ENCODE data around the gene EZH1. TPM values are rescaled to one million over a fixed set of nuclear protein-coding genes. Genes with fewer than 3 reads are reported as not detected.
A peak's percentile ranks its signal among the peaks of the same experiment; 100 is the strongest.

EZH1 gene
- total RNA-seq, 1 experiment from 2014 or later: 22.8 TPM

GRCh38 chr17:42659079-42659931 lies 85.5 kb downstream of the EZH1 start, which contains the start of gene TUBG2:
TUBG2 (plus strand) TSS chr17:42659284; CDS start chr17:42659504, 220 bp downstream.
- DNase-seq: peak; percentile 70 to 92
- Histone ChIP-seq H3K4me2 (peak within 1 kb of the TSS; percentile 100), H3K79me2 (ENCODE audit: low read depth) (no peaks in the 10 kb centered on the region), H3K9me2 (ENCODE audit: insufficient read depth) (no peaks in the 10 kb centered on the region), H3K36me3 (ENCODE audit: low read depth) (no peaks in the 10 kb centered on the region), H3K9me3 (ENCODE audit: insufficient read depth, low read depth) (no peaks in the 10 kb centered on the region), H3K27ac (peak within 1 kb of the TSS; percentile 49), H2AFZ (peak within 1 kb of the TSS; percentile 79), H4K20me1 (ENCODE audit: insufficient read depth) (no peaks in the 10 kb centered on the region), H3K4me1 (replicated peaks; ENCODE audit: insufficient read depth) (peaks cover 41% of the 10 kb centered on the region), H3F3A (ENCODE audit: insufficient read depth, low read depth) (peaks cover 47% of the 10 kb centered on the region), H3K27me3 (ENCODE audit: insufficient read depth, low read depth) (no peaks in the 10 kb centered on the region), H3K4me3 (peak within 1 kb of the TSS; percentile 70)
- ChIA-PET POLR2A (ENCODE audit: unreplicated experiment) (interaction anchor here (0.7 kb wide), 1 partner anchor 14 kb away, joined by 5 read pairs; no protein-coding TSS in a partner anchor), CTCF (interaction anchor here (0.7 kb wide), 1 partner anchor 14 kb away, joined by 9 read pairs; no protein-coding TSS in a partner anchor)
- TF ChIP-seq CTCF (conservative IDR thresholded peaks at IDR 0.05) (no peak), EZH2 (IDR thresholded peaks at IDR 0.05; ENCODE audit: low read depth) (no peak)
- intact Hi-C loops (cut with micrococcal nuclease; ENCODE audit: unreplicated experiment): loop anchor here (5.0 kb wide), 1 partner anchor 37 kb away; no protein-coding TSS in a partner anchor
- BruUV-seq (replicated peaks): no TSS peak

DNA sequence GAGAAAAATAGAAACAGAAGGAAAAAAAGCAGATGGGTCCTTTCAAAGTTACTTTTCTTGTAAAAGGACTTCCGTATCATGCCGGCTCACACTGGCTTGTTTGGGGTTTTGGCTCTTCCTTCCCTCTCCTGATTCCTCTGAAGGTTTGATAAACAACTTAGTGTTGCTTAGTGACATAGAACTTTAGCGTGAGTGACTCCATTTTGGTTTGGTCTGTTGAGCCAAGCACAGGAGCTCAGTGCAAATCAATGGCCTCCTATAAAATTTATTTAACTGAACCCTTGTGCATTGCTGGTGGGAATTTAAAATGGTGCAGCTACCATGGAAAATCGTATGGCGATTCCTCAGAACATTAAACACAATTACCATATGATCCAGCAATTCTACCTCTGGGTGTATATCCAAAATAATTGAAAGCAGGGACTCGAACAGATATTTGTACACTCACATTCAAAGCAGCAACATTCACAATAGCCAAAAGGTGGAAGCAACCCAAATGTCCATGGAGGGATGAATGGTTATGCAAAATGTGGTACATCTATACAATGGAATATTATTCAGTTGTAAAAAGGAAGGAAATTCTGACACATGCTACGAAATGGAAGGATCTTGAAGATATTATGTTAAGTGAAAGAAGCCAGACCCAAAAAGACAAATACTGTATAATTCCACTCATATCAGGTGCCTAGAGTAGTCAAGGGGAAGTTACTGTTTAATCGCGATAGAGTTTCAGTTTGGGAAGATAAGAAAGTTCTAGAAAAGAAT lies 86.8 kb downstream of the EZH1 start:
- peaks cover 41% of the 10 kb centered on the region for H3K4me1 ChIP-seq (replicated peaks; ENCODE audit: insufficient read depth)
- ChIA-PET POLR2A (ENCODE audit: unreplicated experiment) (no interaction called here), CTCF (interaction anchor here (0.7 kb wide), 1 partner anchor 11 kb away, joined by 10 read pairs; no protein-coding TSS in a partner anchor)
- no peak overlapping the region; the same call in 1 of the 2 replicates for H2AFZ ChIP-seq
- no TSS peak for BruUV-seq (replicated peaks)
- no peaks in the 10 kb centered on the region for H3K36me3 ChIP-seq (ENCODE audit: low read depth)
- no peaks in the 10 kb centered on the region for H3K79me2 ChIP-seq (ENCODE audit: low read depth)
- H3F3A ChIP-seq (ENCODE audit: insufficient read depth, low read depth): peaks cover 47% of the 10 kb centered on the region
- intact Hi-C loops (cut with micrococcal nuclease; ENCODE audit: unreplicated experiment): loop anchor here (5.0 kb wide), 1 partner anchor 36 kb away; no protein-coding TSS in a partner anchor
- H3K4me2 ChIP-seq: peak overlapping the region; percentile 100; the same call in 1 of the 2 replicates
- no peaks in the 10 kb centered on the region for H4K20me1 ChIP-seq (ENCODE audit: insufficient read depth)
- H3K9me2 ChIP-seq (ENCODE audit: insufficient read depth): no peaks in the 10 kb centered on the region
- no peak for TF ChIP-seq EZH2 (IDR thresholded peaks at IDR 0.05; ENCODE audit: low read depth)
- no peak for TF ChIP-seq CTCF (conservative IDR thresholded peaks at IDR 0.05)
- no peaks in the 10 kb centered on the region for H3K9me3 ChIP-seq (ENCODE audit: insufficient read depth, low read depth)
- no peak overlapping the region for H3K27ac ChIP-seq
- no peak for DNase-seq
- no peaks in the 10 kb centered on the region for H3K27me3 ChIP-seq (ENCODE audit: insufficient read depth, low read depth)
- H3K4me3 ChIP-seq: peak overlapping the region; percentile 70

DNA sequence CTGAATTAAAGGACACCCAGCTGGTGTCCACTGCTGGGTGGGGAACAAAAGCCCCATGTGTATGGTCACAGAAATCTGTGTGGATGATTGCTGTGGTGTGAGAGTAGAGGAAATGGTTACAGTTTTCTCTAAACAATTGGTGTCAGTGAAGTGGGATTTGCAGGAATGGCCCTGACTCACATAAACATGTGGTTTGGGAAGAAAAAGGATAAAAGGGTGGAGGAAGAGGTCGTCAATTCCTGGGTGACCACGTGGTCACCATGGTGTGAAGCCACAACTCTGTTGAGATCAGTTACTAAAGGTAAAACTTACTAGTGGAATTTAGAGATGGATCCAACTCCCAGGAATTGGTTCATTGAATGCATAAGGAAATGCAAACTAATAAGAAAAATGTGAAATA lies 89.3 kb downstream of the EZH1 start:
- no peaks in the 10 kb centered on the region for H3K9me2 ChIP-seq (ENCODE audit: insufficient read depth)
- DNase-seq: no peak
- H3F3A ChIP-seq (ENCODE audit: insufficient read depth, low read depth): peaks cover 38% of the 10 kb centered on the region
- peak overlapping the region; percentile 77 for H3K27ac ChIP-seq
- no peak overlapping the region for H3K4me3 ChIP-seq
- H3K27me3 ChIP-seq (ENCODE audit: insufficient read depth, low read depth): no peaks in the 10 kb centered on the region
- H3K4me2 ChIP-seq: peak overlapping the region; percentile 23; the same call in 1 of the 2 replicates
- H2AFZ ChIP-seq: no peak overlapping the region
- no peaks in the 10 kb centered on the region for H3K79me2 ChIP-seq (ENCODE audit: low read depth)
- no peaks in the 10 kb centered on the region for H3K9me3 ChIP-seq (ENCODE audit: insufficient read depth, low read depth)
- no peak for TF ChIP-seq CTCF (conservative IDR thresholded peaks at IDR 0.05)
- no peak for TF ChIP-seq EZH2 (IDR thresholded peaks at IDR 0.05; ENCODE audit: low read depth)
- no peaks in the 10 kb centered on the region for H3K36me3 ChIP-seq (ENCODE audit: low read depth)
- no TSS peak for BruUV-seq (replicated peaks)
- POLR2A ChIA-PET (ENCODE audit: unreplicated experiment): no interaction called here
- intact Hi-C loops (cut with micrococcal nuclease; ENCODE audit: unreplicated experiment): loop anchor here (5.0 kb wide), 1 partner anchor 33 kb away; no protein-coding TSS in a partner anchor
- peaks cover 27% of the 10 kb centered on the region for H3K4me1 ChIP-seq (replicated peaks; ENCODE audit: insufficient read depth)
- H4K20me1 ChIP-seq (ENCODE audit: insufficient read depth): no peaks in the 10 kb centered on the region
- CTCF ChIA-PET: no interaction called here

Data from PC-9 (cell line).